GM21526 (cell line): ENCODE measurements around the gene SELENOP.
A peak's percentile ranks its signal among the peaks of the same experiment; 100 is the strongest.

Source experiments
- ATAC-seq: cut with Tn5 transposase; IDR thresholded peaks from one replicate; pipeline ENCODE4 v1.9.1; 2021; ENCODE audit warnings: moderate library complexity; ENCODE audit not compliant: unreplicated experiment, low FRiP score

Gene SELENOP

DNA sequence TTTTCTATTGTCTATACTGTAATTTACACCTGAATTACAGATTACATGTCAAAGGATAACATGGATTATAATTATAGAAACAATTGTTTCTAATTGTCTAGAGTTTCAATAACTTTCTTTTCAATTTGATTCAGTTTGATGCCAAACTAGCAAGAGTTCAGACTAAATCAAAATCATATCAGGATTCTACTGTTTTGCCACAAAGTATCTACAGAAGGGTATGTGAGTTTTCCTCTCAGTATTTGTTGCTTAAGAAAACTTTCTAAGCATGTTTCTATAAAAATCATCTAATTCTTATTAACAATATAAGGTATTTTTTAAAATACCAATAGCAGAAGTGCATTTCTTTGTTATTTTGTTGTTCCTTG is 12.5 kb downstream of the SELENOP start:
- no peak for ATAC-seq

DNA sequence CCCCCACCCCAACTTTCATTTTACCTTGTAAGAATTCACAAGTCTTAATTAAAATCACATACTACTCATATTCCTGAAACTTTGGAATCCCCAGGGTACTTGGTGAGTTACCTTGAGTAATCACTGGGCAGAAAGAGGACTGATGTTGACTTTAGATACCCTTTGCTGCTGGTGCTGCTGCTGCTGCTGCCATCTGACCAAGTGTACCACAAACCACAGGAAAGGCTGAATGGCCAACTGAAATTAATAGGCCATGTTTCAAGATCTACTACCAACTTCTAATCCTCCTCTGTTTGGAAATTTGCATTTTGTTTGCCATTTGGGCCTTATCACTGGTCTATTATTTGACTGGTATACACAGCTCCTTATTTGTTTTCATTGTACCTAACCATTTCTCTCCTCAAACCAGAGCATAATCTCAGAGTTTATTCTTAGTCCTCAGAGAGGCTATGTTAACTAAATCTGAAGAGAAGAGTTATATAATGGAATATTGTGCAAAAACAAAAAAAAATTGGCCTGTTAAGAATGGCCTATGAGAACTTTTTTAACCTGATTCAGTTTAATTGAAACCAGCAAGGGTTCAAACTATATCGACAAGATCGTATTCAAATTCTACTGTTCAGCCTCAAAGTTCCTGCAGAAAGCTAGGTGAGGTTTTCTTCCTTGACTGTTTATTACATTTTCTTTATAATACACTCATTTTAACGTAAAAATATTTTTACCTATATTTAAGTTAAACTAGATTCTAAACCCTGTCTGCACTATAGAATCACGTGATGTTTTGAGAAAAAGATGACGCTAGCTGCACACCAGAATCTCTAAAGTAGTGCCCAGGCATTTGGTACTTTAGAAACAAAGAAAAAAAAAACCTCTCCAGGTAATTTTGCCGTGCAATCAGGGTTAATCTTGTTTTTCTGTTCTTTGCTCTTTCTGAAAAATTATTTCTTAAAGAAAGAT is 13.1 kb downstream of the SELENOP start:
- no peak for ATAC-seq

DNA sequence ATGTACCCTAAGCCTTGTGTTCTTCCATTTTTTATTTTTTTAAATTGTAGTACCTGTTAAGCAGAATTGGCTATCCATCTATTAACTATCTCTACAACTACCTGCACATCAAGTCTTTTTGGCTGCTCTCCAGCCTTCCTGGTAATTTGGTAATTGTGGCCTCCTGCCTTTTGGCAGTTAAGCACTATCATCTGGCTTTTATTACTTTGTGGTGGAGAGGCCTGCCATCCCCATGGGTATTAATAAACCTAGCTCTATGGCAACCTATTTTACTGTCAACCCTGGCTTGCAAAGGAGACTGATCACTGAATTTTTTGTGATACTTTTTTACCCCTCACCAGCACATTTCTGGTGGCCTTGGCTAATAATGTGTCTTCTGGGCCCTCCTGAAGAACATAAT is 20.5 kb downstream of the SELENOP start:
- no peak for ATAC-seq

DNA sequence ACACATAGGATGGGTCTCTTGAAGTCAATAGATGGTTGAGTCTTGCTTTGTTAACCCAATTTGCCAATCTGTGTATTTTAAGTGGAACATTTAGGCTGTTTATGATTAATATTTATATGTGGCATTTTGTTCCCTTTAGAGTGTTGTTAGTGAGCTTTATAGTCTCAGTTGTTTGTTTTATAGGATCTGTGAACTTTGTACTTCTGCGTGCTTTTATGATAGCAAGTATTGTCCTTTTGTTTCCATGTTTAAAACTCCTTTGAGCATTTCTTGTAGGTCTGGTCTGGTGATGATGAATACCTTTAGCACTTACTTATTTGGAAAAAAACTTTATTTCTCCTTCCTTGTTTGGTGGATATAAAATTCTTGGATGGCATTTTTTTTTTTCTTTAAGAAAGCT is 23.8 kb downstream of the SELENOP start:
- ATAC-seq, result no peak

DNA sequence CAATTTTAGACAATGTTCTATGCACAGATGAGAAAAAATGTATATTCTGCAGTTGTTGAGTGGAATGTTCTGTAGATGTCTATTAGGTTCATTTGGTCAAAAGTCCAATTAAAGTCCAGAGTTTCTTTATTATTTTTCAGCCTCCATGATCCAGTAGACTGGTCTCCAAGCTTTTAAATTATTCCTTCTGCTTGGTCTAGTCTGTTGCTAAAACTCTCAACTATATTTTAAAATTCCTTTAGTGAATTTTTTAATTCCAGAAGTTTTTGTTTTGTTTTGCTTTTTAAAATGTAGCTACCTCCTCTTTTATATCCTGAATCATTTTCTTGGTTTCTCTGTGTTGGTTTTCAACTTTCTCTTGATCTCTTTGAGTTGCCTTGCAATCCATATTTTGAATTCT is 24.6 kb downstream of the SELENOP start:
- ATAC-seq, result no peak

DNA sequence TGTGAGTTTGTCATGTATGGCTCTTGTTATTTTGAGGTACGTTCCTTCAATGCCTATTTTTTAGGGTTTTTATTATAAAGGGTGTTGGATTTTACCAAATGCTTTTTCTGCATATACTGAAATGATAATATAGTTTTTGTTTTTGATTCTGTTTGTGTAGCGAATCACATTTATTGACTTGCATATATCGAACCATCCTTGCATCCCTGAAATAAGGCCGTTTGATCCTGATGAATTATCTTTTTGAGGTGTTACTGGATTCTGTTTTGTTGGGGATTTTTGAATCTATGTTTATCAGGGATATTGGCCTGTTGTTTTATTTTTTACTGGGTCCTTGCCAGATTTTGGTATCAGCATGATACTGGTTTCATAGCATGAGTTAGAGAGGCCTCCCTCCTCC is 25.9 kb downstream of the SELENOP start:
- no peak for ATAC-seq

DNA sequence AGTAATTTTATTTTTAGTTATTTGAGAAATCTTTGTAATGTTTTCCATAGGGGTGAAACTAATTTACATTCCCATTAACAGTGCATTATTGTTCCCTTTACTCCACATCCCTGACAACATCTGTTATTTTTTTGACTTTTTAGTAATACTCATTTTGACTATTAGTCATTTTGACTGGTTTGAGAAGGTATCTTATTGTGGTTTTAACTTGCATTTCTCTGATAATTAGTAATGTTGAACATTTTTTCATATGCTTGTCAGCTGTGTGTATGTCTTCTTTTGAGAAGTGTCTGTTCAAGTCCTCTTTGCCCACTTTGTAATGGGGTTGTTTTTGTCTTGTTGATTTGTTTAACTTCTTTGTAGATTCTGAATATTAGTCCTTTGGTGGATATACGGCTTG is 27.6 kb downstream of the SELENOP start:
- no peak for ATAC-seq

DNA sequence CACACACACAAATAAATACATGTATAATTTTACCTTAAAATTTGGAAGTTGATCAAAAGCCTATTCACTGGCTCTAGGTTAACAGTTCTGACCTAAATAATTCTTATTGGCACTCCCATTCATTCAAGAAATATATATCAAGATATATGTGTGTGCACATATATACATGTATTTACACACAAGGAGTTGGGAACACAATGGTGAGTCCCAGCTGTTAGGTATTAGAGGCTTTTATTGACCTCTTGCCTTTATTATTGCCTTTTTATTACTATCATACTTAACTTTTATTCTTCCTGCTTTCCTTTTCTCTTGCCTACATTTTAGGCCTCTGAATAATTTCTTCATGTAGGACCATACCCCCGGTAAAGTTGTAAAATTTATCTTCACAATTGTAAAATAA is 30.1 kb downstream of the SELENOP start:
- ATAC-seq, result no peak

DNA sequence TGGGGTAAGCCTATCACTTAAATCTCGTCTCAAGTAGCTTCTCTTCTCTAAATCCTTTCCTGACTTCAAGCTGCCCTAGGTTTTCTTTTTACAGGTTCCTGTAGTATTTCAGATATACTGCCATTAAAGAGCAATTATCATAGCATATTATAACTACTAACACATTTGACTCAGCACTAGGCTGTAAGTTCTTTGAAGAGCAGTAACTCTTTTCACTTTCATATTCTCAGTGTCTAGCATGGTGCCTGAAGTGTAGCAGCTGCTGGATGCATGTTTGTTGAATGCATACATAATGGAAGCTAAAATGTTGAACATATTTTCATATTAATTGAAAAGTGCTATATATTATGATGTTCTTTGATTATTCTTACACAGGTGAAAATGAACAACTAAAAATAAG is 32.6 kb downstream of the SELENOP start:
- ATAC-seq, result no peak

DNA sequence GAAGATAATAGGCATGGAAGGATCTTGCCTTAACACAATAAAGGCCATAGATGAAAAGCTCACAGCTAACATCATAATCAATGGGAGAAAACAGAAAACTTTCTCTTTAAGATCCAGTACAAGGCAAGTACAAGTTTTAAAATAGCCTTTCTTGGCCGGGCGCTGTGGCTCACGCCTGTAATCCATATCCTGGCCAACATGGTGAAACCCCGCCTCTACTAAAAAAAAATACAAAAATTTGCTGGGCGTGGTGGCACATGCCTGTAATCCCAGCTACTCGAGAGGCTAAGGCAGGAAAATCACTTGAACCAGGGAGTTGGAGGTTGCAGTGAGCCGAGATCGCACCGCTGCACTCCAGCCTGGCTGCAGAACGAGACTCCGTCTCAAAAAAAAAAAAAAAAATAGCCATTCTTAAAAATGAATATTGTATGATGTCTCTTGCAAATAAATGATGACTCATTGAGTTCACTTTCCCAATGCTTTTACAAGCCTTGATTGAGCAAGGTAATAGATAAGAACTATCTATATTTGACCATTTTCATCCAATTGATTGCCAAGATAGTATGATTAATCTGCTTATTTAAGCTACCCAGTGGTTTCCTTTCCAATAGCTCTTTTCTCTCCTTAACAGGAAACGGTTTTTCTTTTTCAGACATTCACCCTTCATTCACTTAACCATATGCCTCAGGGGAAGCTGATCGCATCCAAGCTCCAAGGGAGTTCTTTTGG is 39.3 kb downstream of the SELENOP start:
- ATAC-seq, result no peak

DNA sequence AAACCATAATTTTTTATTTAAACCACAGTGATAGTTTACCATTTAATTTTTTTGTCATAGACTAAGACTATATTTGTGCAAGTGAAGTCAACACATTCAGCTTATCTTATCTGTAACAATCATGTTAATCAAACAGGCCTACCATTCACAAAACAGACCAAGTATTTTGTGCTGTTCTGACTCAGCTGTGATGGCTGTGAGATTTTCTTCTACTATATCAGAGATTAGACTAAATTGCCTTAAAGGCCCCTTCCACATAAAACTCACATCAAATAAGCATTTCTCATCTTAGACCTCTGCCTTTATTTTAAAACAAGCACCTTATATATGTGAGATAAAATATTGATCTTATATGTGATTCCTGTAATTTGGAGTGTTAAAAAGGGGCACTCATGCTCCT is 41.7 kb downstream of the SELENOP start:
- ATAC-seq, result no peak

DNA sequence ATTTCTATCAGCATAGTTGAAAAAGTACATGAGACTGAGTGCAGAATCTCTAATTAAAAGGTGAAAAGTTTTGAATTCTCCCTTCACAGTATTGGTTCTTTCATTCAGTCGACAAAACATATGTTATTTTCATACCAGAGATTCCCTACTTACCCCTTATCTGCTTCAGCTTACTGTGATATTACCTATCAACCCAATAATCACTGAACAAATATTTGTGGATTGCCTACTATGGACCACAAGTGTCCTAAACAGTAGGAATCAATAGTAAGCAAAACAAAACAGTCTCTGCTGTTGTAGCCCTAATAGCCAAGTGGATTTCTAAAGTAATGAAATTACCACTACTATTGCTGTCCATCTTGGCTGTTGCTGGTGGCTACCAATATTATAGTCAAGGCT is 43.6 kb downstream of the SELENOP start:
- ATAC-seq, result no peak

DNA sequence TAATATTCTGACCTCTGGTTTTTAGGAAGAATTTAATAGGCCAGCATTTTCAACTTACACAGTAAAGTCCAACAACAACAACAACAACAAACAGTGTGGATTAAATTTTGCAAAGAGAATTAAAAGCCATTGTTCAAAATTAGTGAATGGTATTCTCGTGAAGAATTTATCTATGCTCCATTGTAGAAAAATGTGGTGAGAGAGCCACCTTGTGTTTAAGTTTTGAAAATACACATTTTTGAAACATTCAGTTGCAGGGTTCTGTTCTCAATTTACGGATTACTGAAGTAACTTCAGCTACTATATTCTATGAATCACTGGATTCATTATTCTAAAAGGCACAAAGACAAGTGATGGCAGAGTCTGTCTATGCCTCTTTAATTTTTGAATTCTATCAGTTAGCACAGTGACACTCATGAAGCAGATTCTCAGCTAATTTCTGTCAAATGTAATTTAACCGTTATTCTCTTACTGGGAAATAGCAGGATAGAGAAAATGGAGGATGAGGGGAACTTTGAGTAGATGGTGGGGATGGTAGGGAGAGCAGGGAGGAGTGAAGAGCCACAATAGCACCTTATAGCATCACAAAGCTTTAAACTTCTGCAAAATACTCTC is 44.1 kb downstream of the SELENOP start:
- ATAC-seq, result no peak

DNA sequence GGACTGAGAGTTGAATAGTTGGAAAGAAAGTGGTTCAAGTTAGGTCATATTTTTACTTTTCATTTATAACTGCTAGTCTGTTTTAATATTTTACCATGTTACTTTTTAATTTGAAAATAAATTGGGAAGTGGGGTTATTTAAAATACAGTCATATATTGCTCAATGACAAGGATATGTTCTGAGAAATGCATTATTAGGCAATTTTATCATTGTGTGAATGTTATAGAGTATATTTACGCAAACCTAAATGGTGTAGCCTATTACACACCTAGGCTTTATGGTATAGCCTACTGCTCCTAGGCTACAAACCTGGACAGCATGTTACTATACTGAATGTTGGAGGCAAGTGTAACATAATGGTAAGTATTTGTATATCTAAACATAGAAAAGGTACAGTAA is 49.9 kb downstream of the SELENOP start:
- ATAC-seq, result no peak

DNA sequence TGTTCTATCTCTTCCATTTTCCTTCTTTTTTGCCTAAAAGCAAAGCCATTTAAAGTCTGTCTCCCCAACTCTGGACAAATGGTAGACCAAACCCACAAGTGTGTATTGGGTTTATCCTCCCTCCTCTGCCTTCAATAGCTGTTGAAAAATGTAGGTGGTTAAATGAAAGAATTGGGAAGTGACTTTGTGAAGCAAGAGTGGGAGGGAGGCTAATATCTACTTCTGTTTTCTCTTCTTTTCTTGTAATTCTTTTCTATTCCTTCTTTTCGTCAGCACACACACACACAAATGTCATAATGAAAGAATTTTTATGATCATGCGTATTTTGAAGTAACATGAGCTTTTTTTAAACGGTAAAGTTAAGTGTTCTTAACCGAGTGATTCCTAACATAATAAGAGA is 51.3 kb downstream of the SELENOP start:
- no peak for ATAC-seq

DNA sequence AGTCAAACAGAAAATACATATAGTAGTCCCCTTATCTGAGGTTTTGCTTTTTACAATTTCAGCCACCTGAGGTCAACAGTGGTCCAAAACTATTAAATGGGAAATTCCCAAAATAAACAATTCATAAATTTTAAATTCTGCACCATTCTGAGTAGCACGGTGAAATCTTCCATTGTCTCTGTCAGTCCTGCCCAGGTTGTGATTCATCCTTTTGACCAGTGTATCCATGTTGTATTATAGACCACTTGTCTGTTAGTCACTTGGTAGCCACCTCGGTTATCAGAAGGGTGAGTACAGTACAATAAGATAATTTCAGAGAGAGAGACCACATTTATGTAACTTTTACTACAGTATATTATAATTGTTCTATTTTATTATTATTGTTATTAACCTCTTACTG is 52.2 kb downstream of the SELENOP start:
- ATAC-seq, result no peak

DNA sequence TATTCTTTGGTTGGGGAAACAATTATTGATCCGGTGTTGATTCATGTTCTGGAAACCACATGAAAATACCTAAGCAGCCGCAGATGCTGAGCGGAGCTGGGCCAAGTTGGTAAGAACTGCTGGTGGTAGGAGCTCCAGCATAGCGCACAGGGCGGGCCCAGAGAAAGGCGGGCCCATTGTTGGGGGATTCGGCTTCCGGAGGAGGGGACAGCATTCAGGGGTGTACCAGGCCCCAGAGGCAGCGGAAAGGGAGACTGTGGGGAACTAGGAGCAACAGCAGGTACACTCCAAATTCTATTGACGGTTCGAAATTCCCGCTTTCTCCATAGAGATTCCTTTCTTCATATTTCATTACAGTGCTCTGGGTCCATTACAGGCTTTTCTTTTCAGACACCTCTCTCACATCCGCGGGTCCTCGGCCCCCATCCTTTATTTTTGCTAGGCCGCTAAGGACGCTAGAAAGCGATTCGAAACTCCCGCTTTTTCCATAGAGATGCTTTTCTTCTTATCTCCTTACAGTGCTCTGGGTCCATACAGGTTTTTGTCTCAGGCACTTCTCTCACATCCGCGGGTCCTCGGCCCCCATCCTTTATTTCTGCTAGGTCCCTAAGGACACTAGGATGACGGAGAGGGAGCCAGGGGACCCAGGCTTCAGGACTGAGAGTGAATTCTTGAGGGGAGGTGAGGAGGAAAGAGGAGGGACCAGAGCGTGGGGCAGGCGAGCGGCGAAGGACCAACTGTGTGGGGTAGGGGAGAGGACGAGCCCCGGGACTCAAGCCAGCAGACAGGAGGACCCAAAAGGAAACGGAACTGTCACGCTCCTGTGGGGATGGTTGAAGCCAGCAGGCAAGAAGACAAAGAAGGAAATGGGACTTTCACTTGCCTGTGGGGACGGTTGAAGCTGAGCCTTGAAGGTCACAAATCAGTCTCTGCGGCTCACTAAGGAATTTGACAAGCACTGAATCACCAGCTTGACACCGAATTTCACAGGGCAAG is 54.8 kb downstream of the SELENOP start, which contains the start of gene CCDC152:
CCDC152 (plus strand) TSS at position 213 of the 996 bp plus-strand sequence. CDS start 2,304 bp downstream, outside the sequence.
- peak; percentile 77 for ATAC-seq

DNA sequence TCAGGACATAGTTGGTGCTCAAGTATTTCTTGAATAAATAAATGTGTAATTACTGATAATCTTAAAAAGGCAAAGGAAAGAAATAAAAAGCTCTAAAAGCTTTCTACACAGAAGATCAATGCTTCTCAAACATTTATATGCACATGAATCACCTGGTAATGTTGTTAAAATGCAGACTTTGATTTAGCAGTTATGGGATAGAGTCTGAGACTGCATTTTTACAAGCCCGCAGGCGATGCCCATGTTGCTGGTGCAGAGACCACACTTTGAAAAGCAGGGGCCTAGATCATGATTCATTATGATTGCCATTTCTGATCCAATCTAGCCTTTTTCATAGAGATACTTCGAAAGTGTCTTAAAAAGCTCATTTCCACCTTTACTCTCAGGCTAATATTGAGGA is 58.6 kb downstream of the SELENOP start:
- no peak for ATAC-seq

DNA sequence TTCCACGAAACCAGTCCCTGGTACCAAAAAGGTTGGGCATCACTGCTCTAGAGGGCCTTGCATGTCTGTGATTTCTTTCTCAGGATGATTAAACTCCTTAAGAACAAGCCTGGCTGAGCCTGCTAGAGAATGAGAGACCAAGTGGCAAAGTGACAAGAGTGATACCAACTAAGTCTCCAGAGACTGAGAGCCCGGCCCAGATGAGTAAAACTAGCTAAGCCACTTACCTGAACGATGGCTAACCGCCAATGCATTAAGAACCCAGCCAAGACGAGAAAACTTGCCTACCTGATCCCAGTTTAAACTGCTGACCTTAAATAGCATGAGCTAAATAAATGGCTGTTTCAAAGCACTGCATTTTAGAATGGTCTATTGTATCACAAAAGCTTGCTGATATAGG is 60.6 kb downstream of the SELENOP start:
- no peak for ATAC-seq

DNA sequence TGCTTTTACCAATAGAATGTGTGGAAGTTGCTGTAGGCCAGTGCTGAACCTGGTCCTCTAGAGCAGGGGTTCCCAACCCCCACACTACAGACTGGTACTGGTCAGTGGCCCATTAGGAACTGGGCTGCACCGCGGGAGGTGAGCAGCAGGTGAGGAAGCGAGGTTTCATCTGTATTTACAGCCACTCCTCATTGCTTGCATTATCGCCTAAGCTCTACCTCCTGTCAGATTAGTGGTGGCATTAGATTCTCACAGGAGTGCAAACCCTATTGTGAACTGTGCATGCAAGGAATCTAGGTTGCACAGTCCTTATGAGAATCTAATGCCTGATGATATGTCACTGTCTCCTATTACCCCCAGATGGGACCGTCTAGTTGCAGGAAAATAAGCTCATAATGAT is 61.2 kb downstream of the SELENOP start:
- no peak for ATAC-seq
